Stomach (tissue), 9 donors: ENCODE measurements around the gene GPR62. TPM values are rescaled to one million over a fixed set of nuclear protein-coding genes. Genes with fewer than 3 reads are reported as not detected.
"Not testable (repeated sequence)": the region's sequence is repeated elsewhere in the genome, so short reads cannot be mapped to it uniquely, and the experiment has no call there.

Experiments used
- DNase-seq, 2 donors: peaks; one replicate each; pipeline versions ENCODE4 v3.0.0 to v3.0.0-alpha.2; 2013 to 2019
- H3K27ac ChIP-seq, 5 donors: fragments of 200-600 bp in 4 of 5; sonication (generic) in 4 of 5; one replicate each; pipeline ENCODE4 v1.5.1; 2013 to 2019; ENCODE audit warnings: mild to moderate bottlenecking in 1 of 5, moderate library complexity in 1 of 5
- H3K27me3 ChIP-seq, 3 donors: fragments of 200-600 bp; sonication (generic); one replicate each; pipeline ENCODE4 v1.5.1; 2017 to 2019; ENCODE audit warnings: mixed run types in 1 of 3
- H3K36me3 ChIP-seq, 4 donors: fragments of 200-600 bp; sonication (generic); 1 replicate in 3 of 4; 2 replicates in 1 of 4; pipeline ENCODE4 v1.5.1; 2016 to 2019
- H3K4me1 ChIP-seq, 4 donors: fragments of 200-600 bp; sonication (generic); one replicate each; pipeline ENCODE4 v1.5.1; 2016 to 2019
- H3K4me3 ChIP-seq, 4 donors: fragments of 200-600 bp; sonication (generic) in 3 of 4; one replicate each; pipeline ENCODE4 v1.5.1; 2016 to 2019; ENCODE audit warnings: mild to moderate bottlenecking in 1 of 4
- H3K9me3 ChIP-seq, 4 donors: fragments of 200-600 bp; sonication (generic); one replicate each; pipeline ENCODE4 v1.5.1; 2016 to 2019
- EP300 ChIP-seq: sonication (generic); formaldehyde crosslinking; IDR thresholded peaks from one replicate; pipeline ENCODE4 v1.6.1; 2017; ENCODE audit warnings: antibody characterized with exemption
- POLR2A ChIP-seq, 4 donors: fragments of 450-650 bp; IDR thresholded peaks; one replicate each; pipeline ENCODE4 v1.6.1; 2016; ENCODE audit warnings: antibody characterized with exemption in 4 of 4, control low read depth in 2 of 4, mild to moderate bottlenecking in 1 of 4, moderate library complexity in 1 of 4
- POLR2AphosphoS5 ChIP-seq, 3 donors: sonication (generic); formaldehyde crosslinking; IDR thresholded peaks; one replicate each; pipeline ENCODE4 v1.6.1; 2016; ENCODE audit warnings: antibody characterized with exemption in 3 of 3
- WGBS, 5 donors: extraction: QIAGEN DNeasy Blood & Tissue Kit in 3 of 5; methylation state at CpG; one replicate each; pipeline versions ENCODE4 v1.1.5 to v1.1.7; 2013 to 2018; 5-methylcytosine and 5-hydroxymethylcytosine counted together
- intact Hi-C: fragments of 100-400 bp; cut with DNase I; formaldehyde crosslinking; loops from one replicate; pipeline ENCODE4 v1.15.1; 2023; ENCODE audit warnings: low total_unique reads
- polyA plus RNA-seq, 3 donors: library from polyadenylated mRNA; stranded (reverse); fragments of 200-250 nt; gene quantifications; one replicate each; pipeline ENCODE4 v1.2.3, GENCODE V29; 2013
- total RNA-seq, 5 donors: library from RNA; depleted of rRNA; stranded (reverse); fragments of >200 nt; gene quantifications; one replicate each; pipeline versions ENCODE4 v1.1.0 to v1.2.3, GENCODE V29; 2014 to 2016
- TF ChIP-seq, protein P1 (sequence below), 7 experiments: fragments of 450-650 bp in 4 of 7; fragments of 200-600 bp in 3 of 7; sonication (generic) in 3 of 7; IDR thresholded peaks; one replicate each; pipeline ENCODE4 v1.5.1; 2016 to 2019; ENCODE audit warnings: antibody characterized with exemption in 7 of 7, control low read depth in 2 of 7, mild to moderate bottlenecking in 1 of 7
- donor health status: healthy with polysubstance abuse.
- donor health status: Bipolar disorder and iron deficiency.
- donor health status: healthy.

Gene GPR62
- total and polyA plus RNA-seq, 8 donors: 0.25 TPM; not detected in 7

DNA sequence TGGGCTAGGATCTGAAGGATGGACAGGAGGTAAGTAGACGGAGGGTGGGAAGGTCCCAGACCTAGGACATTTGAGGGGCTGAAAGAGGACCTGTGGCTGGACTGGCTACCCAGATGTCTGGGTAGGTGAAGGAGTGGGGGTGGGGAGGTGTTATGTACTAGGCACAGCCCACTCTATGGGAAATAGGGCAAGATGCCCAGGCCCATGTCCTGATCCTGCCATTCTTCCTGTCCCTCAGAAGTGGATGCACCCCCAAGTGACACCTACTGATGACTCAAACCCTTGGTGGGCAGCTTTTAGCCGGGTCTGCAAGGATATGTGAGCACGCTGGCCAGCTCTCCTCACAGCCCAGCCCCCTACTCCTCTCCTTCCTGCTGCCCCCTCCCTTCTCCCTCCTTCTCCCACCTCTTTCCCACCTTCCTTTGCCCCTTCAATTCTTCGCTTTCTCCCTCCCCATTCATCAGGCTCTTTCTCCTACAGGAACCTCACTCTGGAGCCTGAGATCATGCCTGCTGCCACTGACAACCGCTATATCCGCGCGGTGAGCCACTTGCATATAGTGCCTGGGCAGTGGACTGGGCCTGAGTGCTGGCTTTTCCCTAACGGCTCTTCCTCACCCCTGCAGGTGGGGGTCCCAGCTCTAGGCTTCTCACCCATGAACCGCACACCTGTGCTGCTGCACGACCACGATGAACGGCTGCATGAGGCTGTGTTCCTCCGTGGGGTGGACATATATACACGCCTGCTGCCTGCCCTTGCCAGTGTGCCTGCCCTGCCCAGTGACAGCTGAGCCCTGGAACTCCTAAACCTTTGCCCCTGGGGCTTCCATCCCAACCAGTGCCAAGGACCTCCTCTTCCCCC, 33.3 kb downstream of the GPR62 start:
- peak overlapping the region in 2 of 5 donors; percentile 3 to 49 for H3K27ac ChIP-seq
- intact Hi-C loops: no loop called here
- H3K9me3 ChIP-seq: no peaks in the 10 kb centered on the region
- H3K4me3 ChIP-seq: no peak overlapping the region
- DNase-seq: no peak
- WGBS, 5 donors: 74 to 83% (median 76%) methylated on average over 15 of the region's 15 CpGs
- no peak for TF ChIP-seq EP300
- TF ChIP-seq, protein P1, sequence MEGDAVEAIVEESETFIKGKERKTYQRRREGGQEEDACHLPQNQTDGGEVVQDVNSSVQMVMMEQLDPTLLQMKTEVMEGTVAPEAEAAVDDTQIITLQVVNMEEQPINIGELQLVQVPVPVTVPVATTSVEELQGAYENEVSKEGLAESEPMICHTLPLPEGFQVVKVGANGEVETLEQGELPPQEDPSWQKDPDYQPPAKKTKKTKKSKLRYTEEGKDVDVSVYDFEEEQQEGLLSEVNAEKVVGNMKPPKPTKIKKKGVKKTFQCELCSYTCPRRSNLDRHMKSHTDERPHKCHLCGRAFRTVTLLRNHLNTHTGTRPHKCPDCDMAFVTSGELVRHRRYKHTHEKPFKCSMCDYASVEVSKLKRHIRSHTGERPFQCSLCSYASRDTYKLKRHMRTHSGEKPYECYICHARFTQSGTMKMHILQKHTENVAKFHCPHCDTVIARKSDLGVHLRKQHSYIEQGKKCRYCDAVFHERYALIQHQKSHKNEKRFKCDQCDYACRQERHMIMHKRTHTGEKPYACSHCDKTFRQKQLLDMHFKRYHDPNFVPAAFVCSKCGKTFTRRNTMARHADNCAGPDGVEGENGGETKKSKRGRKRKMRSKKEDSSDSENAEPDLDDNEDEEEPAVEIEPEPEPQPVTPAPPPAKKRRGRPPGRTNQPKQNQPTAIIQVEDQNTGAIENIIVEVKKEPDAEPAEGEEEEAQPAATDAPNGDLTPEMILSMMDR (IDR thresholded peaks at IDR 0.05): no peak
- no peak for TF ChIP-seq POLR2AphosphoS5 (IDR thresholded peaks at IDR 0.05)
- no peak for TF ChIP-seq POLR2A (IDR thresholded peaks at IDR 0.05)
- no peaks in the 10 kb centered on the region for H3K27me3 ChIP-seq
- H3K4me1 ChIP-seq: peaks cover 13 to 71% (median 41%) of the 10 kb centered on the region in 4 donors
- peaks cover 15 to 25% (median 25%) of the 10 kb centered on the region in 4 donors for H3K36me3 ChIP-seq

DNA sequence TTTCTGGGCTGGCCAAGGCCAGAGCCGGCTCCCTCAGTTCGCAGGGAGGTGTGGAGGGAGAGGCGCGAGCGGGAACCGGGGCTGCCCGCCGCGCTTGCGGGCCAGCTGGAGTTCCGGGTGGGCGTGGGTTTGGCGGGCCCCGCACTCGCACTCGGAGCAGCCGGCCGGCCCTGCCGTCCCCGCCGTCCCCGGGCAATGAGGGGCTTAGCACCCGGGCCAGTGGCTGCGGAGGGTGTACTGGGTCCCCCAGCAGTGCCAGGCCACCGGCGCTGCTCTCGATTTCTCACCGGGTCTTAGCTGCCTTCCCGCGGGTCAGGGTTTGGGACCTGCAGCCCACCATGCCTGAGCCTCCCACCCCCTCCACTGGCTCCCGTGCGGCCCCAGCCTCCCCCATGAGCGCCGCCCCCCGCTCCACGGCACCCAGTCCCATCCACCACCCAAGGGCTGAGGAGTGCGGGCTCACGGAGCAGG, 35.4 kb downstream of the GPR62 start:
- peaks cover 29 to 41% (median 40%) of the 10 kb centered on the region in 4 donors for H3K36me3 ChIP-seq
- peaks cover 18 to 72% (median 51%) of the 10 kb centered on the region in 4 donors for H3K4me1 ChIP-seq
- DNase-seq, H3K27me3 ChIP-seq, intact Hi-C loops, H3K9me3 ChIP-seq, H3K4me3 ChIP-seq: not testable (repeated sequence)
- peak overlapping the region in 2 of 5 donors; percentile 9 to 46 for H3K27ac ChIP-seq
- WGBS, 5 donors: 74 to 86% (median 79%) methylated on average over 13 to 38 of the region's 38 CpGs

- peaks cover 29 to 41% (median 40%) of the 10 kb centered on the region in 4 donors for H3K36me3 ChIP-seq
- intact Hi-C loops: no loop called here
- peaks cover 18 to 63% (median 43%) of the 10 kb centered on the region in 4 donors for H3K4me1 ChIP-seq
- H3K27me3 ChIP-seq: no peaks in the 10 kb centered on the region
- 61 to 76% (median 69%) methylated on average over 3 of the region's 3 CpGs for WGBS, 5 donors
- TF ChIP-seq EP300 (no peak), POLR2A (IDR thresholded peaks at IDR 0.05) (no peak), POLR2AphosphoS5 (IDR thresholded peaks at IDR 0.05) (no peak)
- TF ChIP-seq, protein P1 (IDR thresholded peaks at IDR 0.05): no peak
- no peak for DNase-seq
- H3K9me3 ChIP-seq: no peaks in the 10 kb centered on the region
- no peak overlapping the region for H3K4me3 ChIP-seq
- peak overlapping the region in 1 of 5 donors; percentile 11 for H3K27ac ChIP-seq
These were observed 37.0 kb downstream of the GPR62 start for GRCh38 chr3:51992017-51992682.

- DNase-seq, intact Hi-C loops, H3K4me3 ChIP-seq, H3K9me3 ChIP-seq, H3K27me3 ChIP-seq, H3K27ac ChIP-seq: not testable (repeated sequence)
- H3K4me1 ChIP-seq: peaks cover 18 to 63% (median 45%) of the 10 kb centered on the region in 4 donors
- H3K36me3 ChIP-seq: peaks cover 29 to 41% (median 40%) of the 10 kb centered on the region in 4 donors
- WGBS, 5 donors: 67 to 83% (median 79%) methylated on average over 3 to 10 of the region's 13 CpGs; no CpG with 5 or more reads in 1 of the 5 donors
These were observed 38.5 kb downstream of the GPR62 start for GRCh38 chr3:51993657-51994056.

- H3K9me3 ChIP-seq: no peaks in the 10 kb centered on the region
- peaks cover 0 to 7% (median 0%) of the 10 kb centered on the region in 3 donors for H3K27me3 ChIP-seq
- WGBS, 5 donors: 54 to 71% (median 61%) methylated on average over 2 of the region's 2 CpGs
- DNase-seq: no peak
- H3K4me1 ChIP-seq: peaks cover 18 to 59% (median 42%) of the 10 kb centered on the region in 4 donors
- H3K36me3 ChIP-seq: peaks cover 29 to 41% (median 40%) of the 10 kb centered on the region in 4 donors
- peak overlapping the region; percentile 76 to 93 (median 80) for H3K4me3 ChIP-seq
- peak overlapping the region in 4 of 5 donors; percentile 89 to 91 (median 90) for H3K27ac ChIP-seq
- intact Hi-C loops: no loop called here
- TF ChIP-seq, protein P1 (IDR thresholded peaks at IDR 0.05): no peak
- TF ChIP-seq POLR2A (IDR thresholded peaks at IDR 0.05): no peak
- TF ChIP-seq EP300: no peak
- TF ChIP-seq POLR2AphosphoS5 (IDR thresholded peaks at IDR 0.05): no peak
These were observed 39.3 kb downstream of the GPR62 start for GRCh38 chr3:51994530-51994929.
